ENCODE data around the gene PCGF5. TPM values are rescaled to one million over a fixed set of nuclear protein-coding genes. Genes with fewer than 3 reads are reported as not detected.
"Not testable (repeated sequence)": the region's sequence is repeated elsewhere in the genome, so short reads cannot be mapped to it uniquely, and the experiment has no call there.

PCGF5 gene
- total and polyA plus RNA-seq, 5 experiments from 2014 or later = 51.1 to 73.5 (median 55.7) TPM

DNA sequence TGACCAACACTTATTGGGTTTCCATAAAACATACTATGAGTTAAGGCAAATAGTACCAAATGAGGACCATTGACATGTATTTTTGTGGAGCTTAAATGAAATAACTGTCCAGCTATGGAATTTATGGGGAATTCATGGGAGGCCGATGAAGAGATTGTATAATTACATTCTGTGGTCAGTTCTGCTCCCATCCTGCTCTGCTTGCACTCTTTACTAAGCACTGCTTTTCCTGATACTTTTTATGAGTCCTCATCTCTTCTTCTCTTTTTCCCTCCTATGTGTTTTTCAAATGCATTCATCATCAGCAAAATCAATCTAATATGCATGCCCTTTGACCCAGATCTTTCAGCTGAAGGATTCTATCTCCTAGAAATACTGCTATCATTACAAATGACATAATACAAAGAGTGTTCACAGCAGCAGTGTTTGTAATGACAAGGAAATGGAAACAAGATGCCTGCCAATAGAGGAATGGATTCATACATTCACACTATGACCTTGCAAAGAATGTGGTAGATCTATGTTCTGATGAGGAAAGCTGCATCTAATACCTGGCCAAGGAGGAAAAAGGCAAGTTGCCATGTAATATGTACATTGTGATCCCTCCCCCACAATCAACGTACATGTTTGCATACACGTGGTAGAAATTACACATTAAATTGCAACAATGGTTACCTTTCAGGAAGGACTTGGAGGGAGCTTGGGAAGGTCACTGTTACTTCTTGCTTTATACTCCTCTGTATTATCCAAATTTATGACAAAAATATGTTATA, 73.9 kb downstream of the PCGF5 start:
- no peak overlapping the region for H3K27ac Mint-ChIP-seq
- H3K4me1 Mint-ChIP-seq = peaks cover 8 to 11% (median 10%) of the 10 kb centered on the region in 4 donors
- POLR2A ChIA-PET = no interaction called here
- no peak overlapping the region for H3K4me3 Mint-ChIP-seq
- H3K36me3 Mint-ChIP-seq = no peaks in the 10 kb centered on the region
- no peak for ATAC-seq
- peaks cover 0 to 16% (median 10%) of the 10 kb centered on the region in 5 donors for H3K27me3 Mint-ChIP-seq
- DNase-seq = no peak
- H3K9me3 Mint-ChIP-seq = no peaks in the 10 kb centered on the region

- Mint-ChIP-seq H3K9me3 (no peaks in the 10 kb centered on the region), H3K27me3 (peaks cover 0 to 16% (median 10%) of the 10 kb centered on the region in 5 donors), H3K36me3 (no peaks in the 10 kb centered on the region), H3K4me1 (peaks cover 8 to 11% (median 10%) of the 10 kb centered on the region in 4 donors), H3K4me3 (no peak overlapping the region), H3K27ac (no peak overlapping the region)
- POLR2A ChIA-PET = no interaction called here
- no peak for ATAC-seq
- no peak for DNase-seq
Measured at GRCh38 chr10:91295346-91295745, 74.9 kb downstream of the PCGF5 start.

GRCh38 chr10:91296471-91296870, 76.0 kb downstream of the PCGF5 start:
- H3K4me1 Mint-ChIP-seq = peaks cover 8 to 11% (median 10%) of the 10 kb centered on the region in 4 donors
- no peak overlapping the region for H3K4me3 Mint-ChIP-seq
- ATAC-seq = no peak
- POLR2A ChIA-PET = interaction anchor here (0.6 to 1.1 kb wide), 2 partner anchors 8 to 82 kb away, joined by 3 read pairs; no protein-coding TSS in a partner anchor
- no peaks in the 10 kb centered on the region for H3K36me3 Mint-ChIP-seq
- H3K27me3 Mint-ChIP-seq = peaks cover 0 to 11% (median 4%) of the 10 kb centered on the region in 5 donors
- no peak for DNase-seq
- H3K9me3 Mint-ChIP-seq = no peaks in the 10 kb centered on the region
- H3K27ac Mint-ChIP-seq = peak overlapping the region in 2 of 10 donors; percentile 5 to 24

DNA sequence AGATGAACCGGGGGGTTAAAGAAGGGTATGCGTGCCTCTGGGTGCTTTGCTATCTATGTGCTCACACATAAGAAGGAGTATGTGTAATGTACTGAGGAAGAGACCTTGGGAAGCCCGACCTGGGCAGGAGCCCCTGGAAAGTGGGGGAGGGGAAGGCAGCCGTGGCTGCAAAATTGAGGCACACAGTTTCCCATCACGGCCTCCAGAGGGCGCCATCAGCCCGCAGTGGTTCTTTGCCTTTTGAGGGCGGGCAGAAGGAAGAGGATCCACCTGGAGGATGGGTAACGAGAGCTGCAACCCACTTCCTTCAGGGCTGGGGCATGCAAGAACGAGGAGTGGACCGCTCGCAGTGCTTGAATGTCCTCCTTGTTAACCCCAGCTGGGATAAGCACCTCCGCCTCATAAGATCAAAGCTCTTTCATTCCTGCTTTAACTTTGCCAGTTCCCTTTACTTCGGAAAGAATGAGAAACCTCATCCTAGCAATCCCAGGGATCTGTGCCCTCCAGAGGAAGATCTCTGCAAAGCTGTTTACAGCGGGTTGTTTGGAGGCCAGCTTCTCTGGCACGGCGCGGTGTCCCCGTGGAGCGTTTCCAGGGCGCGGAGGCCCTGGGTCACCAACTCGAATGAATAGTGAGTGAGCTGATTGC, 77.9 kb downstream of the PCGF5 start:
- Mint-ChIP-seq H3K4me1 (peaks cover 8 to 11% (median 9%) of the 10 kb centered on the region in 4 donors), H3K4me3 (peak overlapping the region; percentile 66 to 82 (median 78)), H3K27me3 (peaks cover 0 to 7% (median 2%) of the 10 kb centered on the region in 5 donors), H3K9me3 (no peaks in the 10 kb centered on the region), H3K27ac (peak overlapping the region in 3 of 10 donors; percentile 13 to 76 (median 48)), H3K36me3 (no peaks in the 10 kb centered on the region)
- ATAC-seq (peak; percentile 98 to 99), DNase-seq (peak; percentile 63 to 88 (median 74))
- POLR2A ChIA-PET = interaction anchor here (0.7 to 1.4 kb wide), 4 partner anchors 12 to 625 kb away, joined by 3 to 5 read pairs (median 3); partner anchors contain the start of gene BTAF1

DNA sequence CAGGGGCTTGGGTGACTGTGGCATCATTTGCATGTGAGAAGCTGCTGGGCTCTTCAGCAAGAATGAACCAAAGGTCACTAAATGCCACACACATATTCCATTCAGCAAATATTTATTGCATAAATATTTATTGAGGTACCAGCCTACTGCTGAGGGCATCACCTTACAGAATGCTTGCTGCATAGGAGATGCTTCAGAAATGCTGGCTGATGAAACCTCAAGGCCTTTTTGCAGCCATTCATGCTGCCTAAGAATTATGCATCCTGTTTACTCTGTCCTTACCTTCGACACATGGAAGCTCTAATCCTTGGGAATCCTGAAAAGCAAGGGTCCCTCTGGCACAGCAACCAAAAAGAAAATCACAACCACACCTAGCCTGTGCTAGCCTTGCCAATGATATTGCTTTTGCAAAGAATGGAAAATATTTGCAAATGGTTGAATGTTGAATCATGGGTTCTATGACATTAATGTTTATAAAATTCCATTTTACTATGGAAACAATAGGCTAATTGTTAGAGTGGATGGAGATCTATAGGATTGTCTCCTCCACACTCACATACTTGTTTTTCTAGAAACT, 79.6 kb downstream of the PCGF5 start:
- no peak for ATAC-seq
- no peak for DNase-seq
- peak overlapping the region in 1 of 10 donors; percentile 62 for H3K4me3 Mint-ChIP-seq
- peaks cover 8 to 11% (median 9%) of the 10 kb centered on the region in 4 donors for H3K4me1 Mint-ChIP-seq
- no peaks in the 10 kb centered on the region for H3K36me3 Mint-ChIP-seq
- POLR2A ChIA-PET = no interaction called here
- peaks cover 0 to 7% (median 0%) of the 10 kb centered on the region in 5 donors for H3K27me3 Mint-ChIP-seq
- no peaks in the 10 kb centered on the region for H3K9me3 Mint-ChIP-seq
- H3K27ac Mint-ChIP-seq = no peak overlapping the region

DNA sequence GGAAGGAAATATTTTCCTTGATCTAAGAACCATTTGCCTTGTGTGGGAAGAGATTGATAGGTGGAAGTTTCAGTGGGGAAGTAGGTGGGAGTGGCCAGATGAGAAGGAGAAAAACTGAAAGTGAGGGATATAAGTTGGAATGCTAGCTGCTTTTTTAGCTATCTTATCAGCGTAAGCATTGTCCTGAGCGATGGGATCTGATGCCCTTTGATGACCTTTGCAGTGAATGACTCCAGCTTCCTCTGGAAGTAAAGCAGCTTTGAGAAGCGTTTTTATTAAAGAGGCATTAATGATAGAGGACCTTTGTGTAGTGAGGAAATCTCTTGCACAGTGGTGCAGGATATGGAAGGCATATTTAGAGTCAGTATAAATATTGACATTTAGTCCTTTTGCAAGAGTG, 82.5 kb downstream of the PCGF5 start:
- DNase-seq, POLR2A ChIA-PET, ATAC-seq, H3K27ac Mint-ChIP-seq, H3K27me3 Mint-ChIP-seq, H3K9me3 Mint-ChIP-seq, H3K36me3 Mint-ChIP-seq, H3K4me1 Mint-ChIP-seq, H3K4me3 Mint-ChIP-seq: not testable (repeated sequence)

- H3K36me3 Mint-ChIP-seq, ATAC-seq, POLR2A ChIA-PET, H3K27me3 Mint-ChIP-seq, H3K4me1 Mint-ChIP-seq, H3K4me3 Mint-ChIP-seq, DNase-seq, H3K27ac Mint-ChIP-seq, H3K9me3 Mint-ChIP-seq: not testable (repeated sequence)
Measured at GRCh38 chr10:91305979-91306378, 85.5 kb downstream of the PCGF5 start.

DNA sequence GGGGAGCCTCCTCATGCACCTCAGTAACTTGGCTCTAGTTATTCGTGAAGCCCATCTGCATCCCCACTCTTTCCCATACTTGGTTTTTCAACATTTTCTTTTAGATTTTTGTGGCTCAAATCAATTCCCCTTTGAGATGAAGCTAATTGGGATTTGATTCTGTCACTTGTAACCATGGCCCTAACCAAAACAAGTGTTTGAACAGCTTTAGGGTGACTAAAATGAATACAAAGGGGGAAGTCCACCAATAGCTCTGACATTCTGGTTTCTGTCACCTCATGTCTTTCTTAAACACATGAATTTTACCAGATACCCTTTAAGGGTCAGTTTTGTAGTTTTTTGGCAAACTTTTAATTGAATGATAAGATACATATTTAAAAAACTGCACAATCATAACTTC, 87.0 kb downstream of the PCGF5 start:
- no peaks in the 10 kb centered on the region for H3K36me3 Mint-ChIP-seq
- H3K4me1 Mint-ChIP-seq = no peaks in the 10 kb centered on the region
- POLR2A ChIA-PET = no interaction called here
- H3K4me3 Mint-ChIP-seq = no peak overlapping the region
- ATAC-seq (no peak), DNase-seq (no peak)
- H3K27ac Mint-ChIP-seq = no peak overlapping the region
- peaks cover 6 to 10% (median 7%) of the 10 kb centered on the region in 5 donors for H3K27me3 Mint-ChIP-seq
- no peaks in the 10 kb centered on the region for H3K9me3 Mint-ChIP-seq

GRCh38 chr10:91309711-91310110, 89.2 kb downstream of the PCGF5 start:
- H3K4me1 Mint-ChIP-seq = peaks cover 0 to 3% (median 0%) of the 10 kb centered on the region in 4 donors
- POLR2A ChIA-PET = interaction anchor here (0.7 kb wide), 1 partner anchor 11 kb away, joined by 3 read pairs; no protein-coding TSS in a partner anchor
- ATAC-seq = no peak
- no peaks in the 10 kb centered on the region for H3K9me3 Mint-ChIP-seq
- no peaks in the 10 kb centered on the region for H3K36me3 Mint-ChIP-seq
- H3K27me3 Mint-ChIP-seq = peaks cover 6 to 13% (median 10%) of the 10 kb centered on the region in 5 donors
- no peak overlapping the region for H3K27ac Mint-ChIP-seq
- no peak overlapping the region for H3K4me3 Mint-ChIP-seq
- no peak for DNase-seq

DNA sequence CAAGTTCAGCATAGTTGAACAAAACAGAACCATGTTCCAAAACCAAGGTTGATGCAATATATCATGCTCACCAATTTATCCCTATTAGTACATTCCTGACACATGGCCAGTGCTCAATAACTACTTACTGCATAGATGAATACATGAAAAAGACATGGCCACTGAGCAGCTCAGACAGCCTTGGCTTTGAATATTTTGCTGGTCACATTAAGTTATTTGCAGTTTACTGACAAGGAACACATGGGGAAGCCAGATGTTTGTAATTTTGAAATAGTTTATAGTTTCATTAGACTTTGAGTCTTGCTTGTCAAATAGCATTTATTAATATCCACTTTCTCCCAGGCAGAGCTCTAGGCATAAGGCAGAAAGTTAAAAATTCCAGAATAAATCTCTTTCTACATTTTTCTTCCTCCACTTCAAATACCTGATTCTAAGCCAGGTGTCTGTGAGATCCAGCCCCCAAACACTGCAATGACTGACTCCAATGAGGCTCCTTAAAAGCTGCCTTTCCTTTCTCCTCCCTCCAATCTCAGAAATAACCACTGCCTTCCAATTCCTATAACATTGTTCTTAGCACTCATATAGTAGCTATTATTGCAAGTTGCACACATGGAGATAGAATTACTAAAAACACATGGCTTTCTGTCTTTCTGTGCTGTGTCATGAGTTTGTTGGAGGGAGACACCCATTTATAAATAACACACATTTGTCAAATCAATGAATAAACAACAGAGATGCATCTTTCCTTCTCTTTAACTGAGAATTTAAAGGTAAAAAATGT, 91.3 kb downstream of the PCGF5 start:
- POLR2A ChIA-PET = no interaction called here

GRCh38 chr10:91312382-91312733, 91.9 kb downstream of the PCGF5 start:
- Mint-ChIP-seq H3K9me3 (no peaks in the 10 kb centered on the region), H3K4me3 (no peak overlapping the region), H3K27me3 (peaks cover 6 to 13% (median 10%) of the 10 kb centered on the region in 5 donors), H3K4me1 (peaks cover 0 to 3% (median 0%) of the 10 kb centered on the region in 4 donors), H3K27ac (no peak overlapping the region), H3K36me3 (no peaks in the 10 kb centered on the region)
- POLR2A ChIA-PET = no interaction called here
- DNase-seq (no peak), ATAC-seq (no peak)

More for the DNA sequence above, 91.3 kb downstream of the PCGF5 start:
- H3K4me3 Mint-ChIP-seq = no peak overlapping the region
- peaks cover 0 to 3% (median 0%) of the 10 kb centered on the region in 4 donors for H3K4me1 Mint-ChIP-seq
- H3K27ac Mint-ChIP-seq = no peak overlapping the region
- H3K9me3 Mint-ChIP-seq = no peaks in the 10 kb centered on the region
- H3K27me3 Mint-ChIP-seq = peaks cover 6 to 13% (median 10%) of the 10 kb centered on the region in 5 donors
- no peaks in the 10 kb centered on the region for H3K36me3 Mint-ChIP-seq
- ATAC-seq = no peak
- no peak for DNase-seq

DNA sequence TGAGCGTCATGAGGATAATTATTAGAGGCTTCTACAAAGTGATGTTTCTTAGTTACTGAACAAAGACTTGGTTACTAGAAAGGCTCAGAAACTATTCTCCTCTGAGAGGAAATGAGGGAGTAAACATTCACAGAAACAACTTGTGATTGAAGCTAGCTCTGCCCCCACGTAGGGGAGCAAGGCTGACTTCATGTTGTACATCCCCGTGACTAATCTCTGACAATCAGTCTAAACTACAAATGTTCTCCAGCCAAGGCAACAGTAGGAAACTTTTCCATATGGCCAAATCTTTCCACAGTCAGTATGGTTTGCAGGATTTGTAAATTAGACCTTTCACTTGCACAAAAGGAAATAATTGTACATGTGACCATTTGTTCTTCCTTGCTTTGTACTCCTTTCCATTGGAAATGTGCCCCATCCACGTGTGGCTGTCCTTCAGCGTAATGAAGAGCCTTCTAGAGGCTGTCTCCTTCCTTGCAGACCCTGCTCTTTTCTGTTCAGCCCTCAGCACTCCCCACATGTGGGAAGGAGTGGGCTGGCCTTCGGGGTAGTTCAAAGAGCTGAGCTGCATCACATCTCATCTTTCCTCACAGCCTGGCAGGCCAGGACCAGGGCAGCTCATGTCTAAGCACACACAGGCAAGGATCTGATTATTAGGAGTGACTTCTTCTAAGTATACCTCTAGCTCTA, 93.5 kb downstream of the PCGF5 start:
- POLR2A ChIA-PET = no interaction called here
- peak overlapping the region in 1 of 10 donors; percentile 43 for H3K27ac Mint-ChIP-seq
- no peak overlapping the region for H3K4me3 Mint-ChIP-seq
- H3K27me3 Mint-ChIP-seq = peaks cover 6 to 11% (median 9%) of the 10 kb centered on the region in 5 donors
- no peaks in the 10 kb centered on the region for H3K9me3 Mint-ChIP-seq
- H3K4me1 Mint-ChIP-seq = peaks cover 0 to 3% (median 0%) of the 10 kb centered on the region in 4 donors
- ATAC-seq (peak in 1 of 2 donors; percentile 27), DNase-seq (no peak)
- H3K36me3 Mint-ChIP-seq = no peaks in the 10 kb centered on the region
